RPMI8226 (cell line): ENCODE results near the gene KIF1B.

Experiments used
- DNase-seq: peaks from one replicate; pipeline ENCODE4 v3.0.0-alpha.2; 2015

The KIF1B gene

DNA sequence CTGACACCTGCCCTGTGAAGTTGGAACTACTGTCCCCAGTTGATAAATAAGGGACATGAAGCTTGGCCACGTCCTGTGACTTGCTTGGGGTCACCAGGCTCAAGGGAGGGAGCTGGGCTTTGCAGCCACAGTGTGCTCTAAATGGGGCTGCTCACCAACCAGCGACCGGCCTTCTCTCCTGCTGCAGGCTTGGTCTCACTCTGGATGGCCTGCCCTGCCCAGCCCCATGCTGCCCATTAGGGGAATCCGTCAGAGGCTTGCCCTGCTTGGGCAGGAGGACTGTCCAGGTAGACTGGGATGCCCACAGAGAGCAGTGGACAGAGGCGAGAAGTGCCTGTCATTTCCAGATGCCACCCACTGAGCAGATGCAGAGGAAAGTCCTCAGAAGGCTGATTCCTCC is 218.6 kb downstream of the KIF1B start:
- DNase-seq, result no peak

DNA sequence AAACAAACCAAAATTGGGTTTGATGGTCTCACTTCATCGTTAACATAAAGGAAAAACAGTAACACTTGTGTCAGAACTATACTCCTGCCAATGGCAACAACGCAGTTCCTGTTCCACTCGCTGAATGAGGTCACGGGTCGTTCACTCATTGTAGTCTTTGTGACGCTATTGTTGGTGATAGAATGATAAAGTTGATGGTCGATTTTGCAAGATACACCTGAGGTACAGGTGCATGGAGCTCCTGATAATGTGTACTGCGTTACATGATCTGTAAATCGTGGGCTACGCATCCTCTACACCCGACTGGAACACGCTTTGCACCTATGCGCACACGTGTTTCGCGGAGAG is 219.5 kb downstream of the KIF1B start:
- DNase-seq, result no peak

DNA sequence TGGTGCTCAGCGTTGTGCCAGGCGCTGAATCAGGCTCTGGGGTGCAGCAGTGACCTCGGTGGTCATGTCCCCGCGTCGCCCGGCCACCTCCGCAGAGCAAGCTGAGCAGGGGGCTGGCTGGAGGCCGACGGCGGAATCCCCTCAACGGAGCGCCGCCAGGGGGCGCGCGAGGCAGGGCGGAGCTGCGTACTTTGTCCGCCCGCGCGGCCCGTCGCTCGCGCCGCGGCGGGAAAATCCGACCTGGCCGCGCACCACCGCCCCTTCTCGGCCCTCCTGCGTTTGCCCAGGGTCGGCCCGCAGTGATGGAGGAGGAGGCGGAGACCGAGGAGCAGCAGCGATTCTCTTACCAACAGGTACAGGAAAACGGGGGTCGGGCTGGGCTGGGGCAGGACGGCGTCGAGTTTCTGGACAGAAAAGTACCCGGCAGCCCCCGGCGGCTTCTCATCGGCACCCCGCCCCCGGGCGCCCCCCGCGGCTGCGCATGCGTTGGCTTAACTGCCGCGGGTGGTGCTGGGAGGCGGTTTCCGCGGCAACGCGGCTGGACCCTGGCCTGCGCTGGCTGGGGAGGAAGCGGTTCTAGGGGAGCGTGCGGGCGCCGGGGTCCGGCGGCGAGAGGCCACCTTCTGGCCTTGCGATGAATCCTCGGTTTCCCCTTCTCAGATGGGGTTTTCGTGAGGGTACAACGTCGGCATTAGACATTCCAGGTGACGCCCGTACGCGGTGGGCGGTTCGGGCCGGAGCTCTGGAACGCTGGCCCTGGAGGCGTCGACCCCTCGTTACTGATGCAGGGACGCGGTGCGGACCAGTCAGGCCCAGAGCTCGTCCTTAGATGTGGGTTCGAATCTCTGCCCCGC is 220.1 kb downstream of the KIF1B start, which contains the start of gene CENPS:
Gene CENPS (plus strand): TSS at position 218 of the 854 bp plus-strand sequence. CDS start 85 bp downstream, at position 303.
- DNase-seq, result peak; percentile 95
